Measurements from ENCODE around the gene PTPN3.

Gene PTPN3

DNA sequence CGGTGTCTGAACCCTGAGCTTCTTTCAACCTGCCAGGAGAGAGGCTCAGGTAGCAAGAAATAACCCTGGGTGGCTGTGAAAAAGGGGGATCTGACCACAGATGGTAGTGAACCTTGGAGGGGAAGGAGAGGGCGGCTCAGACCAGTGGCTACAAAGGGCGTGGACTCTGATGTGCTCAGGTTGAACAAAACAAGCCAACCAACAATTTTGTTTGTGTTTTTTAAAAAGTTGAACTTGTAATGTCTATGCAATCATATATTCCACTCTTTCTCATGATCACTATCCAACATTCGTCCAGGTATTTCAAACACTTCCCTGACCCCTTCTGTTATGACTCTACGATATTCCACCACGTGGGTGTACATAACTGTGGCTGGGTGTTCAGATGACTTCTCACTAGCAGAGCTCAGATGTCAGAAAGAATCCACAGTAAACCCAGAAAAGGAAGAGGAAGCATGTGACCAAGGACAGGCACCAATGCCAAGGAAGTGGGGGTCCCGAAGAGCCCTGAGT is 20.0 kb downstream of the PTPN3 start:
- Mint-ChIP-seq H3K36me3 (ENCODE audit: low read depth) (no peaks in the 10 kb centered on the region), H3K9me3 (no peaks in the 10 kb centered on the region), H3K4me1 (peaks cover 26% of the 10 kb centered on the region), H3K4me3 (peak overlapping the region in 1 of 3 experiments; percentile 7), H3K27ac (peak overlapping the region; percentile 63 to 92 (median 85)), H3K27me3 (ENCODE audit: low read depth) (peaks cover 9% of the 10 kb centered on the region)
- TF ChIP-seq, protein P1, sequence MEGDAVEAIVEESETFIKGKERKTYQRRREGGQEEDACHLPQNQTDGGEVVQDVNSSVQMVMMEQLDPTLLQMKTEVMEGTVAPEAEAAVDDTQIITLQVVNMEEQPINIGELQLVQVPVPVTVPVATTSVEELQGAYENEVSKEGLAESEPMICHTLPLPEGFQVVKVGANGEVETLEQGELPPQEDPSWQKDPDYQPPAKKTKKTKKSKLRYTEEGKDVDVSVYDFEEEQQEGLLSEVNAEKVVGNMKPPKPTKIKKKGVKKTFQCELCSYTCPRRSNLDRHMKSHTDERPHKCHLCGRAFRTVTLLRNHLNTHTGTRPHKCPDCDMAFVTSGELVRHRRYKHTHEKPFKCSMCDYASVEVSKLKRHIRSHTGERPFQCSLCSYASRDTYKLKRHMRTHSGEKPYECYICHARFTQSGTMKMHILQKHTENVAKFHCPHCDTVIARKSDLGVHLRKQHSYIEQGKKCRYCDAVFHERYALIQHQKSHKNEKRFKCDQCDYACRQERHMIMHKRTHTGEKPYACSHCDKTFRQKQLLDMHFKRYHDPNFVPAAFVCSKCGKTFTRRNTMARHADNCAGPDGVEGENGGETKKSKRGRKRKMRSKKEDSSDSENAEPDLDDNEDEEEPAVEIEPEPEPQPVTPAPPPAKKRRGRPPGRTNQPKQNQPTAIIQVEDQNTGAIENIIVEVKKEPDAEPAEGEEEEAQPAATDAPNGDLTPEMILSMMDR (IDR thresholded peaks at IDR 0.05; ENCODE audit: unreplicated experiment in 3 of 3) = no peak

DNA sequence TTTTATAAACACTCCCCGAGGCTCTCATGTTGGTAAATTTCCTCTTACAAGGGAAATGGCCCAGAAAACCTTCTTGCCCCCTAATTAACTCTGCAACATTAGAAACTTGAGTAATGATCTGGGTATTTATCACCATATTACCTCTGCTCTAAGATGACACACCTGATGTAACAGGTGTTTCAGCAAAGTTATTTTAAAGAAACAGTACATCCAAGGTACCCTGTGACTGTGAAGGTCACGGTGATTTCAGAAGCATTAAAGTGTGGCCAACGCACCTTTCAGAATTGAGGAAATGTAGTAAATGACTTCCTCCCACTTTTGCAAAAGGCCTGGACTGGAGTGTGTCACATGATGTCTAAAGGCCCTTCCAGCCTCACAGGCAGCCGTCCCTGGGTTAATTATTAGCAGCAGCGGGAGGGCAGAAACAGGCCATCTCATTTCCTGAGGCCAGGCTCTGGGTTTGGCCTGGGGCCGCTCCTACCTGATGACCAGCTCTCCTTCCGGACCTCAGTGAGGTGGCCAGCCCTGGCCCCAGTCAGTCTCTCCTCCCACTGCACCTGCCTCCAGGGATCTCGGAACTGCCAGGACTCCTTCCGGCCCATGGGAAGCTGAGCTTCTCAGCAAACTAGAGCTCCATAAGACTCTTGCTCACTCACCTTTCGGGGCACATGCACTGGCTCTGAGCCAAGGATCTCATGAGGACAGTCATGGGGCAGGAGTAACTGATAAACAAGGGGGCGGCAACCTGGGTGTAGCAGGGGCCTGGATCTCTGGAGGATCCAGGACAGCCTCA is 20.7 kb downstream of the PTPN3 start:
- TF ChIP-seq, protein P1 (IDR thresholded peaks at IDR 0.05; ENCODE audit: unreplicated experiment in 3 of 3) = no peak
- H3K9me3 Mint-ChIP-seq = no peaks in the 10 kb centered on the region
- H3K4me3 Mint-ChIP-seq = peak overlapping the region in 2 of 3 experiments; percentile 20 to 31
- H3K27me3 Mint-ChIP-seq (ENCODE audit: low read depth) = peaks cover 6% of the 10 kb centered on the region
- peaks cover 28% of the 10 kb centered on the region for H3K4me1 Mint-ChIP-seq
- no peaks in the 10 kb centered on the region for H3K36me3 Mint-ChIP-seq (ENCODE audit: low read depth)
- H3K27ac Mint-ChIP-seq = peak overlapping the region; percentile 63 to 92 (median 85)

DNA sequence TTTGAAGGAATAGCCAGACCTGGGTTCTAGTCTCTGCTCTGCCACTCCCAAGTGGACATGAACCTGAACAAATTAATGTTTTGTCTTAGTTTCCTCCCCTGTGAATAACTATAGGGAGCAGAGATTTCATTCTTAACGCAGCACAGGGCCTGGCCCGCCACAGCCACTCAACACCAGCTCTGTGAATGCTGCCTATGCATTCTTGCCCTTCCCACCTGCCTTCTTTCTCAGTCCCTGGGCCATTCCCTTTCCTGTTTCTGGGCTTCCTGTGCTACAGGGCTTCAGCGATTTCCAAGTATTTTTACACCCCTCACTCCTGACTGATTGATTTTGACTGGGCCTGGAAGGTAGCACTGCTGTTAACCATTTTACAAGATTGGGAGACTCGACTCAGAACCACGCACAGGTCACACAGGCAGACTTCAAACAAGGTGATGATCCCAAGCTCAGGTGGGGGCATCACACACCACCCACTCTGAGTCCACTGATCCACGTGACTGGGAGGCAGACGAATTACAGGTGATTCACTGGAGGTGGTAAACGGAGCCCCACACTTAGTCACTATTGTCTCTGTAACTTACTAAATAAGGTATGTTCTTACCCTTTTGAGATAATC is 21.4 kb downstream of the PTPN3 start:
- Mint-ChIP-seq H3K4me1 (peaks cover 32% of the 10 kb centered on the region), H3K9me3 (no peaks in the 10 kb centered on the region), H3K36me3 (ENCODE audit: low read depth) (no peaks in the 10 kb centered on the region), H3K27ac (peak overlapping the region; percentile 63 to 92 (median 85)), H3K4me3 (no peak overlapping the region), H3K27me3 (ENCODE audit: low read depth) (peaks cover 5% of the 10 kb centered on the region)
- TF ChIP-seq, protein P1 (IDR thresholded peaks at IDR 0.05; ENCODE audit: unreplicated experiment in 3 of 3) = no peak

DNA sequence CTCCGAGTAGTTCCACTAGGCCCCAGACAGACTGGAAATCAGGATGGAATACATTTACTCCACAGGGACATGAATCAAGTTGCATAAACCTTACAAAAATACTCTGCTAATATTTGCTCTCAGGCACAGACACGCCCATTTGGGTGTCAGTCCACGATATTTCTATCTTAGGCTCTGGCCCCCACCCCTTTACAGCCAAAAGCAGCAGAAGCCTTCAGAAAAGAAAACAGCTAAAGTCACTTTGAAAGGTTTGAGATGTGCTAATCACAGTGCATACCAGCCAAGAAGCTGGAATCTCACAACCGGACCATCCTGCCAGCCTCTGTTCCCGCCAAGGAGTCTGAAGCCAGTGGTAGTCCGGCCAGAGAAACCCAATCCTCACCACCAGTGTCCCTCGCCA is 22.6 kb downstream of the PTPN3 start:
- peak overlapping the region in 2 of 3 experiments; percentile 28 to 56 for H3K27ac Mint-ChIP-seq
- no peak overlapping the region for H3K4me3 Mint-ChIP-seq
- H3K4me1 Mint-ChIP-seq = peaks cover 38% of the 10 kb centered on the region
- H3K27me3 Mint-ChIP-seq (ENCODE audit: low read depth) = peaks cover 5% of the 10 kb centered on the region
- TF ChIP-seq, protein P1 (IDR thresholded peaks at IDR 0.05; ENCODE audit: unreplicated experiment in 3 of 3) = no peak
- no peaks in the 10 kb centered on the region for H3K9me3 Mint-ChIP-seq
- H3K36me3 Mint-ChIP-seq (ENCODE audit: low read depth) = no peaks in the 10 kb centered on the region

DNA sequence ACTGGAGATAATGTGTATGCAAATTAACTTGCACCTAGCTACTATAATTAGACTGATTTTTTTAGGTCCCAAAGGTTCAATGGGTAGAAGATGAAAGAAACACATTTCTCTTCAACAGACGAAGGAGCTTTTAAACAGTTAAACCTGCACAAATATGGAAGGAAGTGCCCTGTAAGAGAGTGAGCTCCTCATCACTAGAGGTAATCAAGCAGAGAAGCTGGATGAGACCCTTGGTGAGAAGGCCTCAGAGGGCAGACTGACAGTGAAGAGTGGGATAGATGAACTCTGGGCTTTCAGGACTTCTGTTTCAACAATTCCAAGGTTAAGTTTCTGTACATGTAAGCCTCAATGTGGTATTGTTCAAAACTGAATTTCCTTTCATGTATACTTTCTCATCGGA is 23.2 kb downstream of the PTPN3 start:
- Mint-ChIP-seq H3K9me3 (no peaks in the 10 kb centered on the region), H3K4me3 (no peak overlapping the region), H3K36me3 (ENCODE audit: low read depth) (no peaks in the 10 kb centered on the region), H3K27ac (no peak overlapping the region), H3K27me3 (ENCODE audit: low read depth) (peaks cover 5% of the 10 kb centered on the region), H3K4me1 (peaks cover 38% of the 10 kb centered on the region)
- TF ChIP-seq, protein P1 (IDR thresholded peaks at IDR 0.05; ENCODE audit: unreplicated experiment in 3 of 3) = no peak
